Right lobe of liver (tissue), 4 donors: Measurements from ENCODE around the gene UBASH3B.

Experiments
- CTCF ChIP-seq, 4 donors: fragments of 200-600 bp in 3 of 4; fragments of 450-650 bp in 1 of 4; IDR thresholded peaks; one replicate each; pipeline versions ENCODE4 v1.5.1 to v1.8.0; 2016 to 2022; ENCODE audit warnings: antibody characterized with exemption in 4 of 4, mild to moderate bottlenecking in 2 of 4
- POLR2A ChIP-seq: fragments of 450-650 bp; IDR thresholded peaks from one replicate; pipeline ENCODE4 v1.6.1; 2017; ENCODE audit warnings: antibody characterized with exemption, mild to moderate bottlenecking
- donor health status: DM: no; HTN: no; CAD: no.
- donor health status: DM: no; HTN: no; CAD: no.
- donor health status: DM: no; HTN: yes; CAD: no.

- TF ChIP-seq CTCF (IDR thresholded peaks at IDR 0.05), result no peak
- TF ChIP-seq POLR2A, result no peak
Observed at GRCh38 chr11:122672892-122673291, 17.4 kb downstream of the UBASH3B start.
